OCI-LY7 (cell line): ENCODE results near the gene KREMEN2. TPM values are rescaled to one million over a fixed set of nuclear protein-coding genes. Genes with fewer than 3 reads are reported as not detected.
A peak's percentile ranks its signal among the peaks of the same experiment; 100 is the strongest.

Experiments used
- BruUV-seq: library from RNA; stranded (reverse); fragments of 400-500 nt; replicated peaks from 2 replicates; lab custom pipeline; 2021; lab: Mats Ljungman, UMichigan
- CTCF ChIA-PET: fragments of 300-600 bp; sonication (Branson Sonifier 250); formaldehyde crosslinking; loops from one replicate; lab custom pipeline; 2022; ENCODE audit warnings: antibody characterized with exemption; ENCODE audit not compliant: unreplicated experiment; lab: Charles Lee
- POLR2A ChIA-PET: fragments of 300-600 bp; sonication (Branson Sonifier 250); formaldehyde crosslinking; loops from one replicate; lab custom pipeline; 2022; ENCODE audit warnings: antibody characterized with exemption; lab: Charles Lee
- DNase-seq: peaks from one replicate; pipeline ENCODE4 v3.0.0-alpha.2; 2015; ENCODE audit warnings: low spot score
- H2AFZ ChIP-seq: fragments of 200-600 bp; sonication (generic), shearing (Covaris generic); 2 replicates; pipeline ENCODE4 v1.6.1; 2014; ENCODE audit warnings: mild to moderate bottlenecking, antibody characterized with exemption, low read length, moderate library complexity
- H3K27ac ChIP-seq: fragments of 200-600 bp; sonication (generic); 2 replicates; pipeline ENCODE4 v1.5.1; 2014; ENCODE audit warnings: mixed run types, low read depth, mild to moderate bottlenecking, moderate library complexity, low read length, inconsistent platforms; ENCODE audit not compliant: poor library complexity, severe bottlenecking
- H3K36me3 ChIP-seq: fragments of 200-600 bp; sonication (generic); 2 replicates; pipeline ENCODE4 v1.6.1; 2014; ENCODE audit warnings: mild to moderate bottlenecking, antibody characterized with exemption, low read length, moderate library complexity, mixed read lengths; ENCODE audit not compliant: insufficient read depth
- H3K4me1 ChIP-seq: fragments of 200-600 bp; sonication (generic); 2 replicates; pipeline ENCODE4 v1.5.1; 2014; ENCODE audit warnings: mild to moderate bottlenecking, low read length; ENCODE audit not compliant: insufficient read depth, poor library complexity, severe bottlenecking
- H3K4me2 ChIP-seq: fragments of 200-600 bp; sonication (generic); 2 replicates; pipeline ENCODE4 v1.6.1; 2014; ENCODE audit warnings: mild to moderate bottlenecking, low read length
- H3K4me3 ChIP-seq: fragments of 200-600 bp; sonication (generic); 2 replicates; pipeline ENCODE4 v1.5.1; 2014; ENCODE audit warnings: mild to moderate bottlenecking, low read depth, low read length; ENCODE audit not compliant: poor library complexity, severe bottlenecking
- H3K79me2 ChIP-seq: fragments of 200-600 bp; sonication (generic); 2 replicates; pipeline ENCODE4 v1.6.1; 2016; ENCODE audit warnings: low read depth, mild to moderate bottlenecking, low read length, moderate library complexity, mixed read lengths; ENCODE audit not compliant: insufficient read depth
- H3K9me2 ChIP-seq: fragments of 200-600 bp; sonication (generic); 2 replicates; pipeline ENCODE4 v1.6.1; 2016; ENCODE audit warnings: mild to moderate bottlenecking, low read length, mixed read lengths; ENCODE audit not compliant: insufficient read depth
- H3K9me3 ChIP-seq: fragments of 200-600 bp; sonication (generic); 2 replicates; pipeline ENCODE4 v1.6.1; 2014; ENCODE audit warnings: mild to moderate bottlenecking, mixed run types, low read length, mixed read lengths
- H4K20me1 ChIP-seq: fragments of 200-600 bp; sonication (generic); 2 replicates; pipeline ENCODE4 v1.6.1; 2014; ENCODE audit warnings: mild to moderate bottlenecking, antibody characterized with exemption, low read length, moderate library complexity, mixed read lengths; ENCODE audit not compliant: insufficient read depth
- CTCF ChIP-seq: fragments of 200-600 bp; sonication (generic); conservative IDR thresholded peaks from 2 replicates; pipeline ENCODE4 v1.5.1; 2014; ENCODE audit warnings: mild to moderate bottlenecking, antibody characterized with exemption, low read length, moderate library complexity, mixed read lengths
- EZH2phosphoT487 ChIP-seq: fragments of 200-600 bp; sonication (generic); IDR thresholded peaks from 2 replicates; pipeline ENCODE4 v1.6.1; 2018; ENCODE audit warnings: low read depth, borderline replicate concordance, mild to moderate bottlenecking, mixed run types, antibody characterized with exemption, low read length, moderate library complexity, mixed read lengths
- intact Hi-C: fragments of 100-400 bp; cut with micrococcal nuclease; formaldehyde crosslinking; loops from one replicate; pipeline ENCODE4 v1.10.0; 2022; ENCODE audit not compliant: unreplicated experiment
- total RNA-seq, 2 experiments: library from RNA; depleted of rRNA in 1 of 2; stranded (reverse); fragments of >200 nt in 1 of 2; shearing (Covaris generic) in 1 of 2; gene quantifications; 2 replicates each; pipeline ENCODE4 v1.2.3, GENCODE V29; 2014 to 2022

The KREMEN2 gene
- total RNA-seq, 2 experiments from 2014 or later = 0.09 TPM; not detected in 1

GRCh38 chr16:2971985-2972784 is 8.1 kb downstream of the KREMEN2 start:
- no peak overlapping the region for H3K27ac ChIP-seq
- TF ChIP-seq CTCF = no peak
- TF ChIP-seq EZH2phosphoT487 = no peak
- POLR2A ChIA-PET = interaction anchor here (0.7 to 1.0 kb wide), 2 partner anchors 25 to 51 kb away, joined by 3 read pairs; no protein-coding TSS in a partner anchor
- H3K9me2 ChIP-seq = no peaks in the 10 kb centered on the region
- H2AFZ ChIP-seq = no peak overlapping the region
- peaks cover 70% of the 10 kb centered on the region for H3K36me3 ChIP-seq
- H3K4me3 ChIP-seq = no peak overlapping the region
- peaks cover 6% of the 10 kb centered on the region; the same call in 1 of the 2 replicates for H4K20me1 ChIP-seq
- peaks cover 35% of the 10 kb centered on the region for H3K4me1 ChIP-seq
- peak overlapping the region; percentile 74; the same call in 1 of the 2 replicates for H3K4me2 ChIP-seq
- CTCF ChIA-PET = interaction anchor here (0.6 kb wide), 1 partner anchor 11 kb away, joined by 3 read pairs; no protein-coding TSS in a partner anchor
- DNase-seq = no peak
- intact Hi-C loops = no loop called here
- no peaks in the 10 kb centered on the region; the same call in 1 of the 2 replicates for H3K79me2 ChIP-seq
- BruUV-seq = no TSS peak
- no peaks in the 10 kb centered on the region for H3K9me3 ChIP-seq

GRCh38 chr16:2973093-2973492 is 9.0 kb downstream of the KREMEN2 start:
- H3K4me1 ChIP-seq = peaks cover 38% of the 10 kb centered on the region
- intact Hi-C loops = no loop called here
- no peak overlapping the region for H2AFZ ChIP-seq
- no TSS peak for BruUV-seq
- peaks cover 8% of the 10 kb centered on the region; the same call in 1 of the 2 replicates for H3K79me2 ChIP-seq
- POLR2A ChIA-PET = no interaction called here
- H3K9me2 ChIP-seq = no peaks in the 10 kb centered on the region
- CTCF ChIA-PET = no interaction called here
- no peak overlapping the region for H3K27ac ChIP-seq
- H3K9me3 ChIP-seq = no peaks in the 10 kb centered on the region
- H3K4me2 ChIP-seq = peak overlapping the region; percentile 74; the same call in 1 of the 2 replicates
- TF ChIP-seq CTCF (no peak), EZH2phosphoT487 (no peak)
- H3K4me3 ChIP-seq = no peak overlapping the region
- peaks cover 79% of the 10 kb centered on the region for H3K36me3 ChIP-seq
- DNase-seq = no peak
- H4K20me1 ChIP-seq = peaks cover 6% of the 10 kb centered on the region; the same call in 1 of the 2 replicates
